Lung (tissue), 12 donors: ENCODE measurements around the gene PLSCR5. TPM values are rescaled to one million over a fixed set of nuclear protein-coding genes. Genes with fewer than 3 reads are reported as not detected.

Experiments
- ATAC-seq: fragments of 200-7000 bp; cut with Tn5 transposase; one replicate; pipeline ENCODE4 v1.9.1; 2020; ENCODE audit warnings: moderate number of reproducible peaks; ENCODE audit not compliant: insufficient read depth, low FRiP score
- DNase-seq, 3 donors: peaks; one replicate each; pipeline ENCODE4 v3.0.0-alpha.2; 2013 to 2017
- H3K27ac ChIP-seq, 2 donors: one replicate each; pipeline ENCODE4 v1.5.1; 2013; ENCODE audit warnings: mild to moderate bottlenecking in 2 of 2, moderate library complexity in 2 of 2, control low read depth in 1 of 2, inconsistent platforms in 1 of 2, low read depth in 1 of 2, low read length in 1 of 2
- H3K27me3 ChIP-seq, 3 donors: one replicate each; pipeline ENCODE4 v1.5.1; 2013; ENCODE audit warnings: low read length in 2 of 3; ENCODE audit not compliant: control insufficient read depth in 3 of 3, insufficient read depth in 3 of 3
- H3K36me3 ChIP-seq, 4 donors: one replicate each; pipeline ENCODE4 v1.5.1; 2013; ENCODE audit warnings: low read length in 4 of 4, mild to moderate bottlenecking in 1 of 4, moderate library complexity in 1 of 4; ENCODE audit not compliant: control insufficient read depth in 4 of 4, insufficient read depth in 4 of 4
- H3K4me1 ChIP-seq, 5 donors: one replicate each; pipeline ENCODE4 v1.5.1; 2013; ENCODE audit warnings: low read length in 5 of 5, mild to moderate bottlenecking in 2 of 5, moderate library complexity in 1 of 5; ENCODE audit not compliant: control insufficient read depth in 5 of 5, insufficient read depth in 5 of 5
- H3K4me3 ChIP-seq: one replicate; pipeline ENCODE4 v1.5.1; 2013; ENCODE audit warnings: mild to moderate bottlenecking, control low read depth, moderate library complexity
- H3K9ac ChIP-seq, 2 donors: one replicate each; pipeline ENCODE4 v1.5.1; 2013; ENCODE audit warnings: low read length in 2 of 2, control low read depth in 1 of 2; ENCODE audit not compliant: insufficient read depth in 1 of 2
- H3K9me3 ChIP-seq, 4 donors: one replicate each; pipeline ENCODE4 v1.5.1; 2013; ENCODE audit warnings: low read length in 3 of 4, mild to moderate bottlenecking in 1 of 4, moderate library complexity in 1 of 4; ENCODE audit not compliant: control insufficient read depth in 4 of 4, insufficient read depth in 3 of 4
- CTCF ChIP-seq: IDR thresholded peaks from 2 replicates; pipeline ENCODE4 v1.5.1; 2012; ENCODE audit warnings: mild to moderate bottlenecking; ENCODE audit errors: control extremely low read depth, extremely low read depth
- WGBS, 2 donors: extraction: QIAGEN DNeasy Blood & Tissue Kit; methylation state at CpG; one replicate each; pipeline ENCODE4 v1.1.7; 2013; 5-methylcytosine and 5-hydroxymethylcytosine counted together
- polyA plus RNA-seq, 2 donors: library from polyadenylated mRNA; stranded (reverse); fragments of 200-250 nt; gene quantifications; one replicate each; pipeline ENCODE4 v1.2.1, GENCODE V29; 2013
- total RNA-seq, 2 donors: library from RNA; depleted of rRNA in 1 of 2; stranded (reverse); fragments of >200 nt in 1 of 2; gene quantifications; one replicate each; pipeline ENCODE4 v1.2.1, GENCODE V29; 2014 to 2021
- donor health status: control.
- donor health status: control.
- donor health status: Bipolar disorder and iron deficiency.
- donor health status: healthy.
- donor health status: DM: yes; HTN: yes; CAD: no.

PLSCR5 gene
- total and polyA plus RNA-seq, 4 donors: not detected

- Histone ChIP-seq H3K27me3 (no peaks in the 10 kb centered on the region), H3K9me3 (no peaks in the 10 kb centered on the region), H3K4me3 (no peak overlapping the region), H3K36me3 (no peaks in the 10 kb centered on the region), H3K27ac (no peak overlapping the region), H3K4me1 (no peaks in the 10 kb centered on the region), H3K9ac (no peak overlapping the region)
- 86 to 89% methylated on average over 2 of the region's 2 CpGs for WGBS, 2 donors
- no peak for TF ChIP-seq CTCF
- DNase-seq (no peak), ATAC-seq (no peak)
Measured at GRCh38 chr3:146560678-146561077, 44.5 kb downstream of the PLSCR5 start.

- no peaks in the 10 kb centered on the region for H3K9me3 ChIP-seq
- no peak overlapping the region for H3K9ac ChIP-seq
- H3K4me1 ChIP-seq: no peaks in the 10 kb centered on the region
- TF ChIP-seq CTCF: no peak
- ATAC-seq: no peak
- no peaks in the 10 kb centered on the region for H3K36me3 ChIP-seq
- H3K27me3 ChIP-seq: no peaks in the 10 kb centered on the region
- no peak for DNase-seq
- no peak overlapping the region for H3K27ac ChIP-seq
- WGBS, 2 donors: 90 to 97% methylated on average over 3 of the region's 3 CpGs
- no peak overlapping the region for H3K4me3 ChIP-seq
Measured at GRCh38 chr3:146559388-146559787, 45.8 kb downstream of the PLSCR5 start.

GRCh38 chr3:146558781-146559180 is 46.4 kb downstream of the PLSCR5 start:
- Histone ChIP-seq H3K4me1 (no peaks in the 10 kb centered on the region), H3K9ac (no peak overlapping the region), H3K9me3 (no peaks in the 10 kb centered on the region), H3K4me3 (no peak overlapping the region), H3K27ac (no peak overlapping the region), H3K36me3 (no peaks in the 10 kb centered on the region), H3K27me3 (no peaks in the 10 kb centered on the region)
- DNase-seq (no peak), ATAC-seq (no peak)
- 47 to 54% methylated on average over 2 of the region's 2 CpGs for WGBS, 2 donors
- TF ChIP-seq CTCF: no peak

- 43 to 72% methylated on average over 4 of the region's 4 CpGs for WGBS, 2 donors
- Histone ChIP-seq H3K4me1 (no peaks in the 10 kb centered on the region), H3K27me3 (no peaks in the 10 kb centered on the region), H3K9me3 (no peaks in the 10 kb centered on the region), H3K4me3 (no peak overlapping the region), H3K36me3 (no peaks in the 10 kb centered on the region), H3K27ac (no peak overlapping the region), H3K9ac (no peak overlapping the region)
- no peak for ATAC-seq
- no peak for DNase-seq
- no peak for TF ChIP-seq CTCF
Measured at GRCh38 chr3:146557745-146558144, 47.4 kb downstream of the PLSCR5 start.
